ENCODE measurements around the gene MBD4. TPM values are rescaled to one million over a fixed set of nuclear protein-coding genes. Genes with fewer than 3 reads are reported as not detected.
"Not testable (repeated sequence)": the region's sequence is repeated elsewhere in the genome, so short reads cannot be mapped to it uniquely, and the experiment has no call there.

The MBD4 gene
- polyA plus RNA-seq, 1 donor (not counting 4 experiments of a cell fraction or from before 2014, with no cell fraction given): 35.0 TPM

DNA sequence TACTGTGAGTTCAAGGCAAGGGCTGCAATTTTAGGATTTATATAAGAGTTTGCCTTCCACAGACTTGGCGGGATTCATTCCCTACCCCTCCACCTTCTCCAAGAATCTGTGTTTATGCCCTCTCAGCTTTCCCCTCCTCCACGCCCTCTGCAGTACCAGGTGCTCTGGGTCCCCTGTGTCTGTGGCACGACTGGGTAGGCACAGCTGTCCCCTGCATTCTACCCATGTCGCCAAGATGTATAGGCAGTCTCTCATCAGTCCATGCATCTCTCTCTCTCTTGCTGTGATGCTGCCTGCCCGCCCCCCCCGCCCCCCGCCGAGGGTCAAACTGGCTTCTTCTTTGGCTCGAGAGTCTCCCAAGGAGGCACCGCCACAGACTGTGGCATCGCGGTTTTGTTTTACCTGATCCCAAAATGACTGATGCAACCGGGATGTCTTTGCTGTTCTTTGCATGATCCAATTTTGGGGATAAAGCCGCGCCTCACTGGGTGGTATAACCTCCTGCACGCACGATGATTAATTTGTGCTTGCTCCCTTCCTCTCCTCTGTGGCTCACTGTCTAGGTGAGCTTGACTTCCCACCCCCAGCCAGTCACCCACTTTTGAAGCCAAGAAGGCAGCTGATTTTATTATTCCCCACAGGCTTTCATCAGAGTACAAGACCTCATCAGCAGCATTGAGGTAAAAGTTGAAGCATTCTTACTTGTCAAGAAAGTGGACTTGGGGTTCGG, 55.0 kb downstream of the MBD4 start:
- dilution Hi-C loops (cut with MboI; ENCODE audit: extremely low pct_ligation_motif_present, low sequenced_read_pairs): no loop called here
- Histone ChIP-seq H3K4me3 (ENCODE audit: control insufficient read depth in 2 of 3, extremely low read depth in 1 of 3, insufficient read depth in 2 of 3, low read depth in 1 of 3, low read length in 3 of 3) (no peak overlapping the region), H3K4me2 (ENCODE audit: control insufficient read depth, extremely low read depth, insufficient read depth, low read depth, low read length) (no peak overlapping the region), H3K9ac (ENCODE audit: control insufficient read depth, extremely low read depth, insufficient read depth, low read length) (no peak overlapping the region), H3K9me1 (ENCODE audit: control insufficient read depth, extremely low read depth, insufficient read depth, low read length) (no peaks in the 10 kb centered on the region), H3K79me2 (ENCODE audit: control insufficient read depth, insufficient read depth, low read length) (no peaks in the 10 kb centered on the region), H3K9me3 (ENCODE audit: control insufficient read depth, low read depth, low read length) (no peaks in the 10 kb centered on the region), H2AFZ (ENCODE audit: control insufficient read depth, low read length) (no peak overlapping the region), H3K36me3 (ENCODE audit: control insufficient read depth in 2 of 2, extremely low read depth in 1 of 2, insufficient read depth in 2 of 2, low read length in 2 of 2) (peaks cover 7 to 9% of the 10 kb centered on the region in 2 experiments), H3K4me1 (ENCODE audit: control insufficient read depth, extremely low read depth, insufficient read depth, low read length) (peaks cover 6% of the 10 kb centered on the region), H3K27me3 (ENCODE audit: control insufficient read depth, extremely low read depth, insufficient read depth, low read length) (no peaks in the 10 kb centered on the region), H4K20me1 (ENCODE audit: control insufficient read depth, extremely low read depth, insufficient read depth, low read length) (no peaks in the 10 kb centered on the region), H3K27ac (ENCODE audit: control insufficient read depth, insufficient read depth, low read length) (no peak overlapping the region)
- FAIRE-seq (no peak), DNase-seq (ENCODE audit: low read depth, low spot score) (no peak)
- no peak for TF ChIP-seq EZH2 (IDR thresholded peaks at IDR 0.05; ENCODE audit: low read length)
- TF ChIP-seq, protein P1, sequence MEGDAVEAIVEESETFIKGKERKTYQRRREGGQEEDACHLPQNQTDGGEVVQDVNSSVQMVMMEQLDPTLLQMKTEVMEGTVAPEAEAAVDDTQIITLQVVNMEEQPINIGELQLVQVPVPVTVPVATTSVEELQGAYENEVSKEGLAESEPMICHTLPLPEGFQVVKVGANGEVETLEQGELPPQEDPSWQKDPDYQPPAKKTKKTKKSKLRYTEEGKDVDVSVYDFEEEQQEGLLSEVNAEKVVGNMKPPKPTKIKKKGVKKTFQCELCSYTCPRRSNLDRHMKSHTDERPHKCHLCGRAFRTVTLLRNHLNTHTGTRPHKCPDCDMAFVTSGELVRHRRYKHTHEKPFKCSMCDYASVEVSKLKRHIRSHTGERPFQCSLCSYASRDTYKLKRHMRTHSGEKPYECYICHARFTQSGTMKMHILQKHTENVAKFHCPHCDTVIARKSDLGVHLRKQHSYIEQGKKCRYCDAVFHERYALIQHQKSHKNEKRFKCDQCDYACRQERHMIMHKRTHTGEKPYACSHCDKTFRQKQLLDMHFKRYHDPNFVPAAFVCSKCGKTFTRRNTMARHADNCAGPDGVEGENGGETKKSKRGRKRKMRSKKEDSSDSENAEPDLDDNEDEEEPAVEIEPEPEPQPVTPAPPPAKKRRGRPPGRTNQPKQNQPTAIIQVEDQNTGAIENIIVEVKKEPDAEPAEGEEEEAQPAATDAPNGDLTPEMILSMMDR (optimal IDR thresholded peaks at IDR 0.05 in 1 of 3, IDR thresholded peaks at IDR 0.05 in 1 of 3, conservative IDR thresholded peaks at IDR 0.05 in 1 of 3; ENCODE audit: extremely low read depth in 1 of 3, insufficient read depth in 2 of 3, low read length in 3 of 3): no peak

DNA sequence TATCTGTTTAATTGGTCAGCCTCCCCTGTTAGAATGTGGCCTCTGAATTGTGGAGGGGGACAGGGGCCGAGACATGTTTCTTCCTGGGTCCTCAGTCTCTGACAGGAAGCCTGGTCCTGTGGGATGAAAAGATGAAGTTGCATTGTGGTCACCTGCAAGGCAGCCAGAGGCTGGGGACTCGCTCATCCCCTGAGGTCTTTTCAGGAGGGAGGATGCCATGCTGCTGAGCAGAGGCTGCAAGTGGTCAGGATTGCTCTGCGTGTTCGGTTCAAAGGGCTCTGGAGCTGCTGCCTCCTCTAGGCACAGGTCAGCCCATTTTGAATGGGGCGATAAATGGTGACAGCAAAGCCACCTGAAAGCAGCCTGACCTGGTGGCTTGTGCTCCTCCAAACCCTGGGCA, 55.6 kb downstream of the MBD4 start:
- FAIRE-seq; H3K27ac ChIP-seq (ENCODE audit: control insufficient read depth, insufficient read depth, low read length); DNase-seq (ENCODE audit: low read depth, low spot score); H2AFZ ChIP-seq (ENCODE audit: control insufficient read depth, low read length); H3K4me2 ChIP-seq (ENCODE audit: control insufficient read depth, extremely low read depth, insufficient read depth, low read depth, low read length); H3K4me1 ChIP-seq (ENCODE audit: control insufficient read depth, extremely low read depth, insufficient read depth, low read length); H3K27me3 ChIP-seq (ENCODE audit: control insufficient read depth, extremely low read depth, insufficient read depth, low read length); H3K79me2 ChIP-seq (ENCODE audit: control insufficient read depth, insufficient read depth, low read length); H3K9me1 ChIP-seq (ENCODE audit: control insufficient read depth, extremely low read depth, insufficient read depth, low read length); H4K20me1 ChIP-seq (ENCODE audit: control insufficient read depth, extremely low read depth, insufficient read depth, low read length); dilution Hi-C loops (cut with MboI; ENCODE audit: extremely low pct_ligation_motif_present, low sequenced_read_pairs); H3K4me3 ChIP-seq (ENCODE audit: control insufficient read depth in 2 of 3, extremely low read depth in 1 of 3, insufficient read depth in 2 of 3, low read depth in 1 of 3, low read length in 3 of 3); H3K36me3 ChIP-seq (ENCODE audit: control insufficient read depth in 2 of 2, extremely low read depth in 1 of 2, insufficient read depth in 2 of 2, low read length in 2 of 2); H3K9ac ChIP-seq (ENCODE audit: control insufficient read depth, extremely low read depth, insufficient read depth, low read length); H3K9me3 ChIP-seq (ENCODE audit: control insufficient read depth, low read depth, low read length): not testable (repeated sequence)
